Activated naive CD4-positive, alpha-beta T cell treated with anti-CD3 and anti-CD28 coated beads, Interleukin-2, amount 50 U/mL, for 16 hours (primary cell): Measurements from ENCODE around the gene VWA8.
A peak's percentile ranks its signal among the peaks of the same experiment; 100 is the strongest.
"Not testable (repeated sequence)": the region's sequence is repeated elsewhere in the genome, so short reads cannot be mapped to it uniquely, and the experiment has no call there.

Source experiments
- DNase-seq: peaks from one replicate; pipeline ENCODE4 v3.0.0-alpha.2; 2020

The VWA8 gene

DNA sequence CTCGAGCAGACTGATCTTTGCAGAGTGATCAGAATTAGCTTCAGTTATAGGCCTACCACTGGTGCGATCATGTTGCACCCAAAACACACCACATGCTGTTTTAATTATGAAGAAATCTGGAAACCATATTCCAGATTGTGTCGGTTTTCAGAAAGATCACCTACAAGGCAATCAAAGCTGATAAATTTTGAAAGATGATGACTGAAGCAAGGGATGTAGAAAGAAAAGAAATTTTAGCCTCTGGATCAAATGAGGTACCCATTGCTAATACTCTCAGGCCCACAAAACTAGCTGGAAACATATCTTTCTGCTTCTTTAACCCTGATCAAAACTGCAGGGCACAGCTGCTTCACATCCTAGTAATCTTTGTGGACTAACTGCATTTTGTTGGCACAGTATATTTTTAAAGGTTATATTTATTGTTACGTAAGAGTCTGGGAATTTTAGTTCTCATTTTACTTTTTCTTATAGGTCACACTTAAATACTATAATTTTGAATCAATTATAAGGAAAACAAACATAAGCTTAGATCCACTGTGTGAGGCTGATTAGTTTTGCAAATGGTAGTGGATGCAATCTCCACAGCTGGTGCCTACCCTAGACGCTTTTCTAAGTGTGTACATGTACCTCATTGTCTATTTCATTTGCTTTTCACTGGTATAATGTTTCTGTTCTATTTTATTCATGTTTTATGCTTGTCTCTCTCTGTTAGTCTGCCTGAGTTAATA lies 352.6 kb downstream of the VWA8 start:
- no peak for DNase-seq

DNA sequence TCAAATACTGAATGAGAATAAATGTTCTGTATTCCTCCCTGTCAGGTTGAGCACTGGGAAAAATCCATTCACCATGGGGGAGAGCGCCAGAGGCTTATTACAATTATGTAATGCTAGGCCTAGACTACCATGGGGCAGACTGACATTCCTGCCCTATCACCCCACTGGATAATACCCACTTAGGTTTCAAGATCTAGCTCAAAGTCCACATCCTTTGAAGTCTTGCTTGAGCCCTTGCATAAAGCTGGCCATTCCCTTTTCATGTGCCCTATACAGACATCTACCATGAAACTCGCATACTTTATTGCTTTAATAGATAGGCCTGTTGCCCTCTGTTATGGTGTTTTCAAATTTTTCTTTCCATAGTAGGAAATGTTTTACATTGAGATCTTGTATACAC lies 354.3 kb downstream of the VWA8 start:
- no peak for DNase-seq

GRCh38 chr13:41605319-41606285 lies 355.3 kb downstream of the VWA8 start:
- no peak for DNase-seq

DNA sequence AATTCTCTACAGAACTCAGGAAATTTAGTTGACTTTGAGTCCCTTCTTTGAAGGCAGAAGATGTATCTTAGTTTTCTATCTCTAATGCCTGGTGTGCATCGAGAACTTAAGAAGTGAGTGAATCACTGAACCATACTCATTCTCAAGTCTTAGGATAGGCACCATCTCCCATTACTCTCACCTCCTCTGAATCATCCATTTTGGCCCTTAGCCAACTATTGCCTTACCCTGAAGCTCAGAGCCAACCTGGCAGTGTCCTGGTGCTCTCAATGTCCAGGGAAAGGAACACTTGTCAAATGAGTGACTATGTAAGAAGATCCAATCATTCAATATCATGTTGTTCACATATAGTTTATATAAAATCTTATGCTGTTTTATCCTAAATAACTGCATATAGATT lies 357.0 kb downstream of the VWA8 start:
- no peak for DNase-seq

DNA sequence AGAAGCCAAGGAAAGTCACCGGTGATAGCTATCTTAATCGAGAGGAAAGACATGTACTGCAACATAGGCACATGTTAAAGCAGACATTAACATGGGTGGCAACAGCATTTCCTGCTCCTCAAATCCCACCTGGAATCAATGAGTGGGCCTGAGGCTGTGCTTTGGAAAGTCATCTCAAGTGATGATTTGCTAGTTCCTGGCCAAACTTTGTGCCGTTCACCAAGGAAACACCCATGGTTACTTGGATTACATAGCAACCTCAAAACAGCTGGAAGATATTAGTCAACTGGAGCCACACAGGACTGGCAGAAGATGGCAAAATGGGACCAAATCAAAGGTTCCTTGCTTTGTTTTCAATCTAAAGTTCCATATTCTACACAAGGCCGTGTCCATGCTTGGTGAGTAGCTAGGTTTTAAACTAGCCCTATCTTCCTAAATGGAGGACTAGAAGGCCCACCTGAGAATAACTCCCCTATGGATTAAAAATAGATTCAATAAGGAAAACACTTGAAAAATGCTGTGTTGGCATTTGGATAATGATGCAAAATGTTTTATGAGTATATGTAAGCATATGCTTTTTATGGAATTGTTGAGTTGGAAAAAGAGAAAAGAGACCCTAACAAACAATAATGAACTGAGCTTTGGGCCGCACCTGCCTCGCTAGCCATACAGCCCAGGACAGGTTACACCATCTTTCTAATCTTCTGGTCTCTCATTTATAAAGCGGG lies 359.0 kb downstream of the VWA8 start:
- no peak for DNase-seq

- no peak for DNase-seq
Observed at GRCh38 chr13:41599619-41600018, 361.3 kb downstream of the VWA8 start.

- no peak for DNase-seq
Observed at GRCh38 chr13:41597348-41598041, 363.4 kb downstream of the VWA8 start.

GRCh38 chr13:41596190-41596589 lies 364.7 kb downstream of the VWA8 start:
- no peak for DNase-seq

DNA sequence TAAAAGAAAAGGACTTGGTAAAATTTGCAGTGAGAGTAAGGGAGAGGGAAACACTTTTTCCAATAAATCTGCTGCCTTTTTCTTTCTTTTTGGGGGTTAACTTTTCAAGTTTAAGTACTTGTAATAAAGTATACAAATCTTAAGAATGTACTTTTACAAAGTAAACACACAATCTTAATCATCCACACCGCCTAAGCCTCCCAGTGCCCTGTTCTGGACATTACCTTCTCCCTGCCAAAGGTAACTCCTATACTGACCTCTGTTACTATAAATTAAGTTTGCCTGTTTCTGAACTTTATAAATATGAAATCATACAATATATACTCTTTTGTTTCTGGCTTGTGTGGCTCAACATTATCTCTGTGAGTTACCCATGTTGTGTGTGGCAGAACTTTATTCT lies 365.6 kb downstream of the VWA8 start:
- DNase-seq = no peak

DNA sequence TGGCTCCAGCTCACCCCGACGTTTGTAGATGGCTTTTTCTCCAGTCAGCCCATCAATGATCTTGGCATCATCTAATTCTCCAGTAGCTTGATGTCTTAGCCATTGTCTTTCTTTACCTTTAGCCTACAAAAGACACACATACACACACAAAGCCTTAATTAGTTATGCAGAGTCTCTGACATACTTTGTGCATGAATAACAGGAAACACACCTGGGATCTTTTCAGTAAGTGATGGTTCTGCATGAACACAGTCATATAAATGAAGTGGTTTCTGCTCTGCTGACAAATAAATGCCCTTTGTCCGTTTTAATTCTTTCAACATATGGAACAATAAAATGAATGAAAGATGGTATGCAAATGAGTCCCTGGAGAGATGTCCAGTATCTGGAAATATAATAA lies 370.3 kb downstream of the VWA8 start:
- no peak for DNase-seq

DNA sequence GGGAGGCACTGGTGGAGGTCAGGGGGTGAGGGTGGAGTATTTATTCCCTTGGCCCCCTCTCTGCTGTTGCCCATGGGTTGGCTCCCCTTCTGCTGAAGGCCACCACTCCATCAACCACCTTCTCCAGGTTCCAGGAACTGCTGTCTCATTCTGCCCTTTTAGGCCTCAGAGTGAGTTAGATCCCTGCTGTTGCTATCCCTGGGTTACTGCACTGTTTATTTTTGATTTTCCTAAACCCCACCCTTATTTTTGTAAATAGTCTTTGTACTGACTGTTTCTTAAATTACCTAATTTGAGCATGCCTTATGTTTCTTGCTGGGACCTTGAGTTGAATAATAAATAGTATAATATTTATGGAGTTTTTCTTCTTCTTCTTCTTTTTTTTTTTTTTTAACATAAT lies 370.8 kb downstream of the VWA8 start:
- DNase-seq = no peak

GRCh38 chr13:41589434-41589833 lies 371.5 kb downstream of the VWA8 start:
- no peak for DNase-seq

- peak; percentile 48 for DNase-seq
Observed at GRCh38 chr13:41588899-41589298, 372.0 kb downstream of the VWA8 start.

- DNase-seq = no peak
Observed at GRCh38 chr13:41588448-41588847, 372.5 kb downstream of the VWA8 start.

DNA sequence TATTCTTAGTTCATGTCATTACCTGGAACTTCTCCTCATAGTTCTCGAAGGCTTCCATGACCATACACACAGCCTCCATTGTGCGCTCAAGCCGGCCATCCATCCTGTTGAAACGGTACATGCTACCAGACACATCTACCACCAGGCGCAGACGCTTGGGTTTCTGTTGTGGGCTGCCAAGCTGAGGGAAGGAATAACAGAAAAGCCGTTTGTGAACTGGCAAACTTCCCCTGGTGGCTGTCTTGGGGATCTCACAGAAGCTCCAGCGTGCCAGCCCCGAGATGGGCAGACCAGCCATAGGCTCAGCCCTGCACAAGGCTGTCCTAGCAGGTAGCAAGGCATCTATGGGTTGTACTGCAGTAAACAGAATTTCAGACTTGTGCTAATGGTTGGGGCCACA lies 373.4 kb downstream of the VWA8 start:
- DNase-seq = peak; percentile 25

- no peak for DNase-seq
Observed at GRCh38 chr13:41586216-41586615, 374.7 kb downstream of the VWA8 start.

GRCh38 chr13:41582027-41582463 lies 378.9 kb downstream of the VWA8 start:
- no peak for DNase-seq

DNA sequence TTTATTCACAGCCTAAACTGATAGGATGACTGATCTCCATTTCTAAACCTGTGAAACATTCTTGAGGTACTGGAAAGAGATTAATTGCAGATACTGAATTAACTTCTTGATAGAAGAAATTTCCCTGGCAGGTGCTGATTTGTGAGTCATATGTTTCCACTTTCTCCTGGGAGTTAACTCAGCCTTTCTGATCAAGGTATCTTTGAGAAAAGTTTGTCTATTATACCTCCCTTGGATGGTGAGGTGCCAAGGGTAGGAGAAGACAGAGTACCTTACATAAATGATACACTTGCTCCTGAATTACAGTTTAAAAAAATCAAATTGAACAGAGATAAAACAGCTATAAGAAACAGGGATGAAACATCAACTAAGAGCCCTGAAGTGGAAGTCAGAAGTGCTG lies 380.6 kb downstream of the VWA8 start:
- no peak for DNase-seq

DNA sequence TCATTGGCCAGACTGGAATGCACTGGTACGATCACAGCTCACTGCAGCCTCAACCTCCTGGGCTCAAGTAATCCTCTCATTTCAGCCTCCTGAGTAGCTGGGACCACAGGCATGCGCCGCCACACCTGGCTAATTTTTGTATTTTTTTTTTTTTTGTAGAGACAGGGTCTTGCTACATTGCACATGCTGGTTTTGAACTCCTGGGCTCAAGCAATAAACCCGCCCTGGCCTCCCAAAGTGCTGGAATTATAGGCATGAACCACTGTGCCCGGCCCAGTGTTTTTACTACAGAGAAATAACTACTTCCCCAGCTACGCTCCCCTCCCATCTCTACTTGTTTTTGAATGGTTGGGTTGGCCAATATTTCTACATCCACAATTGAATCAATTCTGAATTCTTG lies 381.0 kb downstream of the VWA8 start:
- no peak for DNase-seq

GRCh38 chr13:41579168-41579567 lies 381.7 kb downstream of the VWA8 start:
- DNase-seq = no peak

GRCh38 chr13:41578371-41578770 lies 382.5 kb downstream of the VWA8 start:
- no peak for DNase-seq

- no peak for DNase-seq
Observed at GRCh38 chr13:41577436-41577835, 383.5 kb downstream of the VWA8 start.

DNA sequence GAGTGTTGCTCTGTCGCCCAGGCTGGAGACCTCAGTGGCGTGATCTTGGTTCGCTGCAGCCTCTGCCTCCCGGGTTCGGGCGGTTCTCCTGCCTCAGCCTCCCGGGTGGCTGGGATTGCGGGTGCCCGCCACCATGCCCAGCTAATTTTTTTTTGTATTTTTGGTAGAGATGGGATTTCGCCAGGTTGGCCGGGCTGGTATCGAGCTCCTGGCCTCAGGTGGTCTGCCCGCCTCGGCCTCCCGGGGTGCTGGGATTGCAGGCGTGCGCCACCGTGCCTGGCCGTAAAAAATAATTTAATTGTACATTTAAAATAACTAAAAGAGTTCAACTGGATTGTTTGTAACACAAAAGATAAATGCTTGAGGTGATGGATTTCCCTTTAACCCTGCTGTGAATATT lies 387.3 kb downstream of the VWA8 start:
- not testable (repeated sequence) for DNase-seq
